ENCODE results near the gene TNFRSF4. TPM values are rescaled to one million over a fixed set of nuclear protein-coding genes. Genes with fewer than 3 reads are reported as not detected.

TNFRSF4 gene
- 1 to 10 TPM; 1.6 to 3.5 TPM for total RNA-seq
- 1 to 10 TPM in 1 of 2 donors, not detected in 1; 1.0 TPM for polyA plus RNA-seq
- long read RNA-seq, donor 1, result 0 reads
- long read RNA-seq, donor 2, result 0 reads

- peak in 1 of 2 donors; percentile 62 for DNase-seq
- no peaks in the 10 kb centered on the region for H3K9me3 ChIP-seq (ENCODE audit: control insufficient read depth, low read length)
- no peak within 1 kb of the TSS for H3K4me3 ChIP-seq (ENCODE audit: low read length in 2 of 2)
- no peak within 1 kb of the TSS for H3K27ac ChIP-seq (ENCODE audit: low read depth in 1 of 2, low read length in 2 of 2)
- 68 to 71% methylated on average over 53 to 56 of the region's 56 CpGs for WGBS, 2 donors
- ATAC-seq (ENCODE audit: low FRiP score), result no peak
- H3K4me1 ChIP-seq (ENCODE audit: control insufficient read depth in 1 of 2, insufficient read depth in 2 of 2, low read length in 2 of 2), result no peaks in the 10 kb centered on the region
- intact Hi-C loops (cut with DNase I), result no loop called here
- no peaks in the 10 kb centered on the region for H3K27me3 ChIP-seq (ENCODE audit: control insufficient read depth in 1 of 2, insufficient read depth in 2 of 2, low read length in 1 of 2)
- peaks cover 0 to 5% of the 10 kb centered on the region in 2 donors for H3K36me3 ChIP-seq (ENCODE audit: control insufficient read depth in 1 of 2, insufficient read depth in 2 of 2, low read length in 1 of 2)
Measured at GRCh38 chr1:1213345-1214265, at the start of gene TNFRSF4. Gene TNFRSF4, minus strand, starts transcription at chr1:1214153. Its CDS starts 26 bp downstream, at chr1:1214127.

- DNase-seq, result no peak
- peaks cover 0 to 2% of the 10 kb centered on the region in 2 donors for H3K36me3 ChIP-seq (ENCODE audit: control insufficient read depth in 1 of 2, insufficient read depth in 2 of 2, low read length in 1 of 2)
- no peaks in the 10 kb centered on the region for H3K9me3 ChIP-seq (ENCODE audit: control insufficient read depth, low read length)
- no peaks in the 10 kb centered on the region for H3K27me3 ChIP-seq (ENCODE audit: control insufficient read depth in 1 of 2, insufficient read depth in 2 of 2, low read length in 1 of 2)
- no peaks in the 10 kb centered on the region for H3K4me1 ChIP-seq (ENCODE audit: control insufficient read depth in 1 of 2, insufficient read depth in 2 of 2, low read length in 2 of 2)
- intact Hi-C loops (cut with DNase I), result no loop called here
- H3K27ac ChIP-seq (ENCODE audit: low read depth in 1 of 2, low read length in 2 of 2), result no peak overlapping the region
- 94 to 96% methylated on average over 8 of the region's 8 CpGs for WGBS, 2 donors
- no peak overlapping the region for H3K4me3 ChIP-seq (ENCODE audit: low read length in 2 of 2)
- no peak for ATAC-seq (ENCODE audit: low FRiP score)
Measured at GRCh38 chr1:1262758-1263157, 48.8 kb upstream of the TNFRSF4 start.

DNA sequence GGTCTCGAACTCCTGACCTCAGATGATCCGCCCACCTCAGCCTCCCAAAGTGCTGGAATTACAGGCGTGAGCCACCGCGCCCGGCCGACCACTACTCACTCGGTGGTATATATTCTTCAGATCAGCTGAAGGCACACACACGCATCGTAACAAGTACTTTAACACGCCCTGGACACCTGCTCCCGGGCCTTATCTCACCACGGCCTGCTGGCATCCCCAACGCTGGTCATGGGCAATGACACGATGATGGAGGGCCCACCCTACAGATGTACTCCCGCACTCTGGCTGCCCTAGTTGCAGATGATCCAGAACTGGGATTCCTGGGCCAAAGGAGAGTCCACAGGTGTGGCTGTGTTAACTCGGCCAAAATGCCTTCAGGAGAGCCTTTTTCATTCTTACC, 48.1 kb upstream of the TNFRSF4 start:
- H3K27me3 ChIP-seq (ENCODE audit: control insufficient read depth in 1 of 2, insufficient read depth in 2 of 2, low read length in 1 of 2), result no peaks in the 10 kb centered on the region
- intact Hi-C loops (cut with DNase I), result no loop called here
- no peaks in the 10 kb centered on the region for H3K9me3 ChIP-seq (ENCODE audit: control insufficient read depth, low read length)
- no peak overlapping the region for H3K27ac ChIP-seq (ENCODE audit: low read depth in 1 of 2, low read length in 2 of 2)
- 96 to 97% methylated on average over 17 of the region's 17 CpGs for WGBS, 2 donors
- H3K36me3 ChIP-seq (ENCODE audit: control insufficient read depth in 1 of 2, insufficient read depth in 2 of 2, low read length in 1 of 2), result peaks cover 0 to 2% of the 10 kb centered on the region in 2 donors
- no peaks in the 10 kb centered on the region for H3K4me1 ChIP-seq (ENCODE audit: control insufficient read depth in 1 of 2, insufficient read depth in 2 of 2, low read length in 2 of 2)
- H3K4me3 ChIP-seq (ENCODE audit: low read length in 2 of 2), result no peak overlapping the region
- DNase-seq, result no peak
- ATAC-seq (ENCODE audit: low FRiP score), result no peak

DNA sequence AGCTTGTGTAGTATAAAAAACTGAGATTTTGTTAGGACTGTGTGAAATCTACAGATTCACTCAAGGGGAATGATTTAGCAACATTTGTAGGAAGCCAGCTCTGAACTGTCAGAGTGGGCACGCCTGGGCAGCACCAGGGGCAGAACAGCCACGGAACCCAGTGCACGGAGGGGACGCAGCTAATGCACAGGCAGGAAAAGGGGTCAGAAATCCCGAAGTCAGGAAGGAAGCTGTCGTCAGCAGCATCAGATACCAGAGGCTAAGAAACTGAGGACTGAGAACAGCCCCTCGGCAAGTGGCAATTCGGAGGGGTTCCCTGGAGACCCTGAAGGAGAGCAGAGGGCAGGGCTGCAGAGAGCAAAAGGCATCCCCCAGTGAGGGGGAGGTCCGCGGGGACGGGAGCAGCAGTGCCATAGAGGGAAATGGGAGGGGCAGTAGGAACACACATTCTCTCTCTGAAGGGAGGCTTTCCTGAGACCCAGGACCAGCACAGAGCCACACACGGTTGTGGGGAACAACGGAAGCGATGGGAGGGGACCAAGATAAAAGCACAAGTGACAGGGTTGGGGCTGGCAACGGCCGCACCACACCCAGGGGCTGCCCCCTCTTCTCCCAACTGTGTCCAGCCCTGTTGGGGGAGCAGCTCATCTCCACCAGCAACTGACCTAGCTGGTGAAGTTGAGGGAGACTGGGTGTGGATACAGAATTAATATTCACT, 47.0 kb upstream of the TNFRSF4 start:
- WGBS, 2 donors, result 76 to 78% methylated on average over 16 of the region's 16 CpGs
- no peaks in the 10 kb centered on the region for H3K27me3 ChIP-seq (ENCODE audit: control insufficient read depth in 1 of 2, insufficient read depth in 2 of 2, low read length in 1 of 2)
- ATAC-seq (ENCODE audit: low FRiP score) (no peak), DNase-seq (no peak)
- H3K27ac ChIP-seq (ENCODE audit: low read depth in 1 of 2, low read length in 2 of 2), result no peak overlapping the region
- no peaks in the 10 kb centered on the region for H3K9me3 ChIP-seq (ENCODE audit: control insufficient read depth, low read length)
- intact Hi-C loops (cut with DNase I), result no loop called here
- H3K4me3 ChIP-seq (ENCODE audit: low read length in 2 of 2), result no peak overlapping the region
- H3K36me3 ChIP-seq (ENCODE audit: control insufficient read depth in 1 of 2, insufficient read depth in 2 of 2, low read length in 1 of 2), result peaks cover 0 to 2% of the 10 kb centered on the region in 2 donors
- H3K4me1 ChIP-seq (ENCODE audit: control insufficient read depth in 1 of 2, insufficient read depth in 2 of 2, low read length in 2 of 2), result no peaks in the 10 kb centered on the region

GRCh38 chr1:1259951-1260600, 46.1 kb upstream of the TNFRSF4 start:
- no peak overlapping the region for H3K4me3 ChIP-seq (ENCODE audit: low read length in 2 of 2)
- ATAC-seq (ENCODE audit: low FRiP score) (no peak), DNase-seq (no peak)
- no peaks in the 10 kb centered on the region for H3K4me1 ChIP-seq (ENCODE audit: control insufficient read depth in 1 of 2, insufficient read depth in 2 of 2, low read length in 2 of 2)
- intact Hi-C loops (cut with DNase I), result no loop called here
- no peaks in the 10 kb centered on the region for H3K27me3 ChIP-seq (ENCODE audit: control insufficient read depth in 1 of 2, insufficient read depth in 2 of 2, low read length in 1 of 2)
- WGBS, 2 donors, result 85% methylated on average over 26 of the region's 26 CpGs
- no peak overlapping the region for H3K27ac ChIP-seq (ENCODE audit: low read depth in 1 of 2, low read length in 2 of 2)
- H3K36me3 ChIP-seq (ENCODE audit: control insufficient read depth in 1 of 2, insufficient read depth in 2 of 2, low read length in 1 of 2), result peaks cover 0 to 6% of the 10 kb centered on the region in 2 donors
- H3K9me3 ChIP-seq (ENCODE audit: control insufficient read depth, low read length), result no peaks in the 10 kb centered on the region

DNA sequence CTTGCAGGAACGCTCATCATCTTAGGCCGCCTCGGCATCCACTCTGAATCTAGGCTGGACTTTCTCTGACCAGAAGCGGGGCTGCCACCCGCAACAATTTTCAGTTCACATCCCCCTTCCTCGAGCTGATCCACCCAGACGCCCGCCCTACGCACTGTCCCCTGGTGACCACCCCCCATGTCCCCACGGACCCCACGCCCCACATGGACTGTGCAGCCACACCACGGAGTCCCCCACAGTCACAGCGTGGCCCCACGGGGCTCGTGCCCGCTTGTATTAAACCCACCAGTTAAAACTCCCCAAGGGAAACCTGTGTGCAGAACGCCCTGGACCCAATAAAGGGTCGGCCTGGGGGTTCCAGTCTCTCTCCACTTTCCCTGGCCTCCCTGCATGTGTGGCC, 45.6 kb upstream of the TNFRSF4 start:
- intact Hi-C loops (cut with DNase I), result no loop called here
- H3K36me3 ChIP-seq (ENCODE audit: control insufficient read depth in 1 of 2, insufficient read depth in 2 of 2, low read length in 1 of 2), result peaks cover 0 to 7% of the 10 kb centered on the region in 2 donors
- WGBS, 2 donors, result 93 to 95% methylated on average over 18 of the region's 18 CpGs
- H3K9me3 ChIP-seq (ENCODE audit: control insufficient read depth, low read length), result no peaks in the 10 kb centered on the region
- no peak overlapping the region for H3K27ac ChIP-seq (ENCODE audit: low read depth in 1 of 2, low read length in 2 of 2)
- no peaks in the 10 kb centered on the region for H3K4me1 ChIP-seq (ENCODE audit: control insufficient read depth in 1 of 2, insufficient read depth in 2 of 2, low read length in 2 of 2)
- DNase-seq, result no peak
- H3K27me3 ChIP-seq (ENCODE audit: control insufficient read depth in 1 of 2, insufficient read depth in 2 of 2, low read length in 1 of 2), result no peaks in the 10 kb centered on the region
- no peak overlapping the region for H3K4me3 ChIP-seq (ENCODE audit: low read length in 2 of 2)
- ATAC-seq (ENCODE audit: low FRiP score), result no peak

DNA sequence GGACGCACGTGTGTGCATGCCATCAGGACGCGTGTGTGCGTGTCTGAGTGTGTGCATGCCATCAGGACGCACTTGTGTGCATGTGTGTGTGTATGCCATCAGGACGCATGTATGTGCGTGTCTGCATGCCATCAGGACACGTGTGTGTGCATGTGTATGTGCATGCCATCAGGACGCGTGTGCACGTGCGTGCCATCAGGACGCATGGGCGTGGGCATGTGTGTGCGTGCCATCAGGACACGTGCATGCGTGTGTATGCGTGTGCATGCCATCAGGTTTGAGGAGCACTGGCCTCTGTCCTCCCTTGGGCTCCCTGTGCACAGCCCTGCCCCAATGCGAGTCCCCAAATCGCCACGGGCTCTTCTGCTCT, 45.2 kb upstream of the TNFRSF4 start:
- H3K4me1 ChIP-seq (ENCODE audit: control insufficient read depth in 1 of 2, insufficient read depth in 2 of 2, low read length in 2 of 2), result no peaks in the 10 kb centered on the region
- DNase-seq (no peak), ATAC-seq (ENCODE audit: low FRiP score) (no peak)
- H3K27me3 ChIP-seq (ENCODE audit: control insufficient read depth in 1 of 2, insufficient read depth in 2 of 2, low read length in 1 of 2), result no peaks in the 10 kb centered on the region
- intact Hi-C loops (cut with DNase I), result no loop called here
- 93 to 94% methylated on average over 22 of the region's 22 CpGs for WGBS, 2 donors
- H3K27ac ChIP-seq (ENCODE audit: low read depth in 1 of 2, low read length in 2 of 2), result no peak overlapping the region
- H3K4me3 ChIP-seq (ENCODE audit: low read length in 2 of 2), result no peak overlapping the region
- no peaks in the 10 kb centered on the region for H3K9me3 ChIP-seq (ENCODE audit: control insufficient read depth, low read length)
- H3K36me3 ChIP-seq (ENCODE audit: control insufficient read depth in 1 of 2, insufficient read depth in 2 of 2, low read length in 1 of 2), result peaks cover 0 to 8% of the 10 kb centered on the region in 2 donors

- Histone ChIP-seq H3K27ac (ENCODE audit: low read depth in 1 of 2, low read length in 2 of 2) (no peak overlapping the region), H3K4me3 (ENCODE audit: low read length in 2 of 2) (no peak overlapping the region), H3K27me3 (ENCODE audit: control insufficient read depth in 1 of 2, insufficient read depth in 2 of 2, low read length in 1 of 2) (no peaks in the 10 kb centered on the region), H3K9me3 (ENCODE audit: control insufficient read depth, low read length) (no peaks in the 10 kb centered on the region), H3K4me1 (ENCODE audit: control insufficient read depth in 1 of 2, insufficient read depth in 2 of 2, low read length in 2 of 2) (no peaks in the 10 kb centered on the region), H3K36me3 (ENCODE audit: control insufficient read depth in 1 of 2, insufficient read depth in 2 of 2, low read length in 1 of 2) (peaks cover 0 to 7% of the 10 kb centered on the region in 2 donors)
- DNase-seq (no peak), ATAC-seq (ENCODE audit: low FRiP score) (no peak)
- 86 to 90% methylated on average over 27 to 31 of the region's 31 CpGs for WGBS, 2 donors
- intact Hi-C loops (cut with DNase I), result no loop called here
Measured at GRCh38 chr1:1256956-1257871, 43.3 kb upstream of the TNFRSF4 start.

Data from aorta (tissue), 5 donors.